Uterus (tissue), 4 donors: ENCODE measurements around the gene FAM13C. TPM values are rescaled to one million over a fixed set of nuclear protein-coding genes. Genes with fewer than 3 reads are reported as not detected.

Experiments
- DNase-seq, 2 donors: peaks; one replicate each; pipeline ENCODE4 v3.0.0-alpha.2; 2019 to 2020
- H3K27ac ChIP-seq, 2 donors: fragments of 200-600 bp; sonication (generic); 1 replicate in 1 of 2; 2 replicates in 1 of 2; pipeline ENCODE4 v1.5.1; 2016 to 2018
- H3K27me3 ChIP-seq, 2 donors: fragments of 200-600 bp; sonication (generic); one replicate each; pipeline ENCODE4 v1.5.1; 2018 to 2019; ENCODE audit warnings: control low read depth in 1 of 2
- H3K36me3 ChIP-seq, 2 donors: fragments of 200-600 bp; sonication (generic); one replicate each; pipeline ENCODE4 v1.5.1; 2019; ENCODE audit warnings: control low read depth in 1 of 2
- H3K4me1 ChIP-seq, 2 donors: fragments of 200-600 bp; sonication (generic); one replicate each; pipeline ENCODE4 v1.5.1; 2018 to 2019; ENCODE audit warnings: control low read depth in 1 of 2
- H3K4me3 ChIP-seq, 2 donors: fragments of 200-600 bp; sonication (generic); 1 replicate in 1 of 2; 2 replicates in 1 of 2; pipeline ENCODE4 v1.5.1; 2018 to 2019; ENCODE audit warnings: mild to moderate bottlenecking in 1 of 2
- H3K9me3 ChIP-seq, 2 donors: fragments of 200-600 bp; sonication (generic); one replicate each; pipeline ENCODE4 v1.5.1; 2019; ENCODE audit warnings: control low read depth in 1 of 2
- CTCF ChIP-seq, 4 experiments: fragments of 200-600 bp in 2 of 4; fragments of 450-650 bp in 2 of 4; sonication (generic) in 2 of 4; IDR thresholded peaks; one replicate each; pipeline ENCODE4 v1.5.1; 2016 to 2019; ENCODE audit warnings: antibody characterized with exemption in 4 of 4, mild to moderate bottlenecking in 2 of 4, moderate library complexity in 1 of 4
- POLR2A ChIP-seq, 2 donors: fragments of 450-650 bp; IDR thresholded peaks; one replicate each; pipeline ENCODE4 v1.6.1; 2016; ENCODE audit warnings: antibody characterized with exemption in 2 of 2, mild to moderate bottlenecking in 1 of 2, moderate library complexity in 1 of 2
- intact Hi-C: fragments of 100-400 bp; cut with DNase I; formaldehyde crosslinking; loops from one replicate; pipeline ENCODE4 v1.15.1; 2023; ENCODE audit warnings: low total_unique reads
- total RNA-seq, 4 donors: library from RNA; depleted of rRNA in 3 of 4; stranded (reverse); fragments of >200 nt in 3 of 4; gene quantifications; one replicate each; pipeline versions ENCODE4 v1.1.0 to v1.2.4, GENCODE V29; 2014 to 2023
- donor health status: DM: yes; HTN: yes; CAD: no.

The FAM13C gene
- total RNA-seq, 4 donors from 2014 or later, result 18.7 to 29.2 (median 23.2) TPM

GRCh38 chr10:59276133-59276532 lies 86.2 kb downstream of the FAM13C start:
- no peak for DNase-seq
- Histone ChIP-seq H3K27me3 (no peaks in the 10 kb centered on the region), H3K4me1 (no peaks in the 10 kb centered on the region), H3K9me3 (no peaks in the 10 kb centered on the region), H3K4me3 (no peak overlapping the region), H3K36me3 (no peaks in the 10 kb centered on the region), H3K27ac (no peak overlapping the region)
- TF ChIP-seq CTCF (IDR thresholded peaks at IDR 0.05) (no peak), POLR2A (IDR thresholded peaks at IDR 0.05) (no peak)
- intact Hi-C loops, result no loop called here

- Histone ChIP-seq H3K27me3 (no peaks in the 10 kb centered on the region), H3K4me1 (no peaks in the 10 kb centered on the region), H3K27ac (no peak overlapping the region), H3K36me3 (no peaks in the 10 kb centered on the region), H3K9me3 (no peaks in the 10 kb centered on the region), H3K4me3 (no peak overlapping the region)
- DNase-seq, result no peak
- intact Hi-C loops, result no loop called here
- TF ChIP-seq POLR2A (IDR thresholded peaks at IDR 0.05), result no peak
- no peak for TF ChIP-seq CTCF (IDR thresholded peaks at IDR 0.05)
Observed at GRCh38 chr10:59273445-59273844, 88.9 kb downstream of the FAM13C start.

- TF ChIP-seq CTCF (IDR thresholded peaks at IDR 0.05) (no peak), POLR2A (IDR thresholded peaks at IDR 0.05) (no peak)
- Histone ChIP-seq H3K4me3 (no peak overlapping the region), H3K27me3 (no peaks in the 10 kb centered on the region), H3K9me3 (no peaks in the 10 kb centered on the region), H3K27ac (no peak overlapping the region), H3K4me1 (no peaks in the 10 kb centered on the region), H3K36me3 (no peaks in the 10 kb centered on the region)
- DNase-seq, result no peak
- intact Hi-C loops, result no loop called here
Observed at GRCh38 chr10:59272061-59272460, 90.3 kb downstream of the FAM13C start.

GRCh38 chr10:59271160-59271559 lies 91.2 kb downstream of the FAM13C start:
- Histone ChIP-seq H3K27me3 (no peaks in the 10 kb centered on the region), H3K9me3 (no peaks in the 10 kb centered on the region), H3K36me3 (no peaks in the 10 kb centered on the region), H3K27ac (no peak overlapping the region), H3K4me3 (no peak overlapping the region), H3K4me1 (no peaks in the 10 kb centered on the region)
- intact Hi-C loops, result no loop called here
- DNase-seq, result no peak
- TF ChIP-seq CTCF (IDR thresholded peaks at IDR 0.05) (no peak), POLR2A (IDR thresholded peaks at IDR 0.05) (no peak)

- intact Hi-C loops, result no loop called here
Observed at GRCh38 chr10:59270492-59270891, 91.9 kb downstream of the FAM13C start.

More at GRCh38 chr10:59270492-59270891, 91.9 kb downstream of the FAM13C start:
- Histone ChIP-seq H3K27ac (no peak overlapping the region), H3K4me1 (no peaks in the 10 kb centered on the region), H3K9me3 (no peaks in the 10 kb centered on the region), H3K27me3 (no peaks in the 10 kb centered on the region), H3K4me3 (no peak overlapping the region), H3K36me3 (no peaks in the 10 kb centered on the region)
- TF ChIP-seq POLR2A (IDR thresholded peaks at IDR 0.05), result no peak
- TF ChIP-seq CTCF (IDR thresholded peaks at IDR 0.05), result no peak
- DNase-seq, result no peak
